NCI-H226 (cell line): ENCODE measurements around the gene ERBB3.
A peak's percentile ranks its signal among the peaks of the same experiment; 100 is the strongest.

ENCODE experiments used
- DNase-seq: peaks from one replicate; pipeline ENCODE4 v3.0.0-alpha.2; 2015

Gene ERBB3

GRCh38 chr12:56080556-56081138 is 682 bp downstream of the ERBB3 start:
- DNase-seq = peak; percentile 50

GRCh38 chr12:56081393-56082347 is 1.7 kb downstream of the ERBB3 start:
- no peak for DNase-seq

DNA sequence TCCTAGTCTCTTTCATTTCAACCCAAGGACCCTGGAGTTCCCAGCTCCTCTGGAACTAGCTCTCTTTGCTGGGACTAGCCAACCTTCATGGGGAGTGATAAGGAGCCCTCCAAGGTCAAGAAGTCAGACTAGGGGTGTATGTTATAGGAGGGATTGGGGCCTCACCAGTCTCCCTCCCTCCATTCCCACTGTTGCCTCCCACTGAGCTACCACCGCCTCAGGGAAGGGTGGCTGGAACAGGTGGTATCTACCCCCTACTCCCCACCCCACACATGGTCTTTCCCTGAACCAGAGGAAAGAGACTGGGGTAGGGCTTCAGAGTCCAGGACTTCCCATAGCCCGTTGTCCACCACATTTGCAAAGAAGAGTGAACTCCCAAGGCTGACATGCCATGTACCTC is 2.4 kb downstream of the ERBB3 start:
- no peak for DNase-seq

DNA sequence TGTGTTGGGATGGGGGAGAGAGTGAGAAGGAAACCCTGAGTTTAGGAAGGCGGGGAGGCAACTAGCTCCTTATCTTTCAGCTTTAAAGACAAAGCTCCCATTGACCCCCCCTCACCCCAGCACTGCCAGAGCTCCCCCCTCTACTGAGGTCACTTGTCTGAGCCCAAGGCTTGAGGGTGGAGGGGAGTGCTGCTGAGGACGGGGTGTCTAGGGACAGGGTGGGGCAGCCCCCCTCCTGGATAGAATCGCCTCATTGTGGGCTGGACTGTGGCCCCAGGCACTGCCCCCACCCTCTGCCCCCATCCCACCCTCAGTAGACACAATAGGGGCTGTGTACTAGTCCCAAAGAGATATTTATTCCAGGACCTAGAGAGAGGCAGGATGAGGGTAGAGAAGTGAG is 3.0 kb downstream of the ERBB3 start:
- DNase-seq = no peak

GRCh38 chr12:56084958-56085543 is 5.1 kb downstream of the ERBB3 start:
- no peak for DNase-seq

DNA sequence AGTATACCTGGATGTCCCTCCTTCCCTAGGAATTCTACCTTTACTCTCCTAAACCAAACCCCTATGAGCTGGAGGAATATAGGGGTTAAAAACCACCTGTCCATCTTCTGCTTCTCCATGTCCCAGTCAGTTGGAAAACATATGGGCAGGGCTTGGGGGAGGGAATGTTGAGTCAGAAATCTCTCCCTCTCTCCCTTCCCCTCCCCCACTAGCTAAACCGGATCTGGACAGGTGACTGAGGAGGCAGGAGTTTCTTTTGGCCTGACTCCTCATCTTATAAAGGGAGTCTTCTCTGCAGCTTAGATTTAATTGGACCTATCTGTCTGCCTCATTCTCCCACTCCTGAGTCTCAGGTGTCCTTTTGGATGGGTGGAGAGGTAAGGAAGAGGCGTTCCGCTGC is 6.1 kb downstream of the ERBB3 start:
- no peak for DNase-seq

GRCh38 chr12:56086608-56087007 is 6.6 kb downstream of the ERBB3 start:
- DNase-seq = no peak

DNA sequence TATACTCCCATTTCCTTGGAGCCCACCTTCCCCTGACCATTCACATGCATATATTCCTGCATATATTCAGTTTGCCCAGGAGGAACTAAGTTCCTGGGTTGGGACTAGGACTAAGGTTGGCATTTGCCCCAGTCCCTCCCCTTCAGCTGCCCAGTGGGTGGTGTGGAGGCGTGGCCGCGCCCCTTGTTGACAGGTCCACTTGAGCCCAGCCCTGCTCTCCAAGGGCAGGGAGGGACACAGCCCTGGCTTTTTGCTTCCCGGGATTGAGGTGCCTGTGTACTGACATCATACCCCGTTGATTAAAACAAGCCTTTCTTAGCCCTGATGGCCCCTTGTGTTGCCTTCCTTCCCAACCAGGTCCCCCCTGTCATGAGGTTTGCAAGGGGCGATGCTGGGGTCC is 7.3 kb downstream of the ERBB3 start:
- peak; percentile 49 for DNase-seq

- no peak for DNase-seq
Observed at GRCh38 chr12:56097738-56098137, 17.8 kb downstream of the ERBB3 start.

- DNase-seq = no peak
Observed at GRCh38 chr12:56098592-56098991, 18.6 kb downstream of the ERBB3 start.

- no peak for DNase-seq
Observed at GRCh38 chr12:56099787-56100186, 19.8 kb downstream of the ERBB3 start.

- no peak for DNase-seq
Observed at GRCh38 chr12:56101045-56101444, 21.1 kb downstream of the ERBB3 start.

DNA sequence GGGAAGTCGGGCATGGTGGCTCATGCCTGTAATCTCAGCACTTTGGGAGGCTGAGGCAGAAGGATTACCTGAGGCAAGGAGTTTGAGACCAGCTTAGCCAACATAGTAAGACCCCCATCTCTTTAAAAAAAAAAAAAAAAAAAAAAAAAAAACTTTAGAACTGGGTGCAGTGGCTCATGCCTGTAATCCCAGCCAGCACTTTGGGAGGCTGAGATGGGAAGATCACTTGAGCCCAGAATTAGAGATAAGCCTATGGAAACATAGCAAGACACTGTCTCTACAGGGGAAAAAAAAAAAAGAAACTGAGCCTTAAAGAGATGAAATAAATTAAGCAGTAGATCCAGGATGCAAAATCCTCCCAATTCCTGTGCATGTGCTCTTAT is 22.7 kb downstream of the ERBB3 start:
- no peak for DNase-seq

GRCh38 chr12:56103066-56103711 is 23.2 kb downstream of the ERBB3 start:
- DNase-seq = no peak

DNA sequence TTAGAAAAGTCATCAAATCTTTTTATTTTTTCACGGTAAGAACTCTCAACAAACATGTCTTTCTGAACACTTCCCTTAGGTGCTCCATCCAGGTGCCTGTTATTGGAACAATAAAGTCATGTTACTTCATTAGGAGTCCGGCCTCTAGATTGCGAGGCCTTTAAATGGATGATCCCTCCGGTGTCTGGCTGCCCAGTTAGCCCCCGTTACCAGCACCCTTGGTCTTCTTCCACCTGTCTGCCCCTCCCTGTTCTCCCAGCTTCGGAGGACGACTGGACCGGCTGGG is 23.8 kb downstream of the ERBB3 start:
- no peak for DNase-seq

DNA sequence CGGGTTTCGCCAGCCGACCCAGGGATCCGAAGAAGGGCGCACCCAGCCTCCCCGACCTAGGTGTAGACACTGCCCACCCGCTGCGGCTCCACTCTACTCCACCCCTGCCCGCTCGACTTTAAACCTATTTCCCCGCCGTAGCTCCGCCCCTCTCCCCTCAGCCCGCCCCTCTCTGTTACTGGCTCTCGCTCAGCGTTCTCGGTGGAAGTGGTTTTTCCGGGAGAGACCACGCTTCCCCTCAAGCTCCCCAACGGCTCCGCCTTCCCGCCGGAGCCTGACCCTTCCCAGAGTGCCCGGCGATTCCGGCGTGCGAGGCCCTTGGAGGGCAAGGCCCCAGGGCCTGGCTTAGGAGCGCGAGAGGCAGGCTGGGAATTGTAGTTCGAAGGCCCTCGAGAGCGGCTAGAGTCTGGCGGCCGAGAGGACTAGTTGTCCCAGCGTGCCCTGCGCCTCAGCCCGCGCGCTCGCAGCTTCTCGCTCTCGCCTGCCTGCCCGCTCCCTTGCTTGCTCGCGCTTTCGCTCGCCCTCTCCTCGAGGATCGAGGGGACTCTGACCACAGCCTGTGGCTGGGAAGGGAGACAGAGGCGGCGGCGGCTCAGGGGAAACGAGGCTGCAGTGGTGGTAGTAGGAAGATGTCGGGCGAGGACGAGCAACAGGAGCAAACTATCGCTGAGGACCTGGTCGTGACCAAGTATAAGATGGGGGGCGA is 24.3 kb downstream of the ERBB3 start, which contains the start of gene PA2G4:
Gene PA2G4 (plus strand): TSS at position 451 of the 706 bp plus-strand sequence. CDS start 179 bp downstream, at position 630.
- peak; percentile 100 for DNase-seq

DNA sequence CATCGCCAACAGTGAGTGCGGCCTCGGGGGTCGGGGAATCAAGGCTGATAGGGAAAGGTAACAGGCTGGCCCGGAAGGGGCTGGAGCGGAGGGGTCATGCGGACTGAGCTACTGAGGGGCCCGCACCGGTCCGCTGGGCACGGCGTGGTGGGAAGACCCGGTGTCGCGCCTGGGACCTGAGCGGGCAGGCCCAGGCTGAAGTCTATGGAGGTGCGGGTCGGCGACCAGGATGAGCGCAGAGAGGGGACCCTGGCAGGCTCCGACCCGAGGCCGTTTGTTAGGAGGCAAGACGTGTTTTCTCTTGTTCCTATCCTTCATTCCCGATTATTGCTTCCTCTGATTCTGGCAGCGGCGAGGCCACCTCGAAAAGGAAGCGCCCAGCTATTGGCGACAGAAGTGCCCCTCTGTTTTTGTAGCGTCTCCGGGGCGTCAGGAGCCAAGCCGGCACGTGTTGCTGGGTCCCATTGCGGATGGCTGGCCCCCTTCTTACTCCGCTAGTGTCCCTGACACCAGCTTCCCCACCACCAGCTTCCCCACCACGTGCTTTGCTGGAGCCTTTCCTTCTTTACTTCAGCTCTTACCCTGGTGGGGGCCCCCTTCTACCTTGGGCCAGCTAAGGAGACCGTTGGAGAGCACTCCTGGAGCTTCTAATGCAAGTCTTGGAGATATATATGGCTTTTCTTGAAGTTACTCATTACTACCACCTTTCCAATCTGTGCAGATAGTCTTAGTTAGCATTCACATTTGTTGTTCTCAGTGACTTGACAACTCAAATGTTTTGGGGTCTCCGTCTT is 25.0 kb downstream of the ERBB3 start:
- DNase-seq = no peak

DNA sequence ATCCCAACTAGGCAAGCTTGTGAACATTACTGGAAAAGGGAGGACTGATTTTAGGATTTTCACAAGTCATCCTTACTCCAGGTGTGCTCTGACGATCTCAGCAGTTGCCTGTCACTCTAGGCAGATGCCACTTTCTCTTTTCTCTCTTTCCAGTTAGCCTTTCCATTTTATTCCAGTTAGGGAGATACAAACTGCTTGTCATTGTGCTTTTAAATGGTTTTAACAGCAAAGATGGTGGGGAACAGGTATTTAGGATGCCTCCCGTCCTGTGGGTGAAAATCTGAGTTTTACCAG is 25.6 kb downstream of the ERBB3 start:
- no peak for DNase-seq

DNA sequence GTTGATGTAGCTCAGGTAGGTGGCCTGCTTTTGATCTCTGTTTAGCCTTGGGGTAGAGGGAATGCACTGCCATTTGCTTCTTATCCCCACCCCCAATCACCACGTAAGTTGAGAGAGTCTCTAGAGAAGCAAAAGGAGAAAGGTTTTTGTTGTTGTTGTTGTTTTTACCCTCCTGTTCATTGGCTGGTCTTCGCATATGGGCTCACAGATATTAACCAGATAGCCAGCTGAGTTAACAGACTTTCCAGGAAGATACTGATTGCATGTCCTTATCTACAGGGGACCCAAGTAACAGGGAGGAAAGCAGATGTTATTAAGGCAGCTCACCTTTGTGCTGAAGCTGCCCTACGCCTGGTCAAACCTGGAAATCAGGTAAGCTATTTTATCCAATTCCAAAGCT is 27.3 kb downstream of the ERBB3 start:
- DNase-seq = no peak

GRCh38 chr12:56110571-56110970 is 30.6 kb downstream of the ERBB3 start:
- no peak for DNase-seq

DNA sequence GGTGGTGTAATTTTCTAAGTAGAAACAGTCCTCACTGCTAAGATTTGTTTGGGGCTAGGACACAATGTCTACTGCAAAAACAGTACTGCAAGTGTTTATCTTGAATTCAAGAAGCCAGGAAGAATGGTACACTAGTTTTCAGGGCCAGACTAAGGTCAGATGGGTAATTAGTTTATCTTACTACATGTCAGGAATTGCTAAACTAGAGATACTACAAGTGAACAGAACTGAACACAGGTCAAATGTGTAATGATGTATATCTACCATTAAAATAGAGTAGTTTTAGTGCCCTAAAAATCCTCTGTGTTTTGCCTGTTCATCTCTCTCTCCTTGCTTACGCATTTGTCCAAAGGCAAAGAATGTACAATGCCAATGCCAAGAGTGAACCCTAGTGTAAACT is 34.1 kb downstream of the ERBB3 start:
- no peak for DNase-seq

DNA sequence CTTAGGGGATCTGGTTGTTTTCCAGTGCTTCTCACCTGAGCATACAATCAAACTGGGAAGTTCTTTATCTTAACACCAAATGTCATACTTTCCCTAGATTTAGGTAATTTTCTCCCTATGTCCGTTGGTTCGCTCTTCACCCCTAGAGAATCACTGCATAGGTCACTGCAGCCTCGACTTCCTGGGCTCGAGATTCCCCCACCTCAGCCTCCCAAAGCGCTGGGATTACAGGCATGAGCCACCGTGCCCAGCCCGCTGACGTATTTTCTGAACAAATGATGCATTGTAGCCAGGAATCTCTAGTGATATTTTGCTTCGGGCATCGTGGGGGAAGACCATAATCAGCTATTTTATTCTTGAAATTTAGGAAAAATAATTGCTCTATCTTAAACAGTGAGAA is 35.4 kb downstream of the ERBB3 start:
- peak; percentile 39 for DNase-seq
